GM12891 (cell line): Measurements from ENCODE around the gene KASH5.

ENCODE experiments used
- POLR2A ChIP-seq: IDR thresholded peaks from 2 replicates; pipeline ENCODE4 v1.6.1; 2011; ENCODE audit warnings: low read depth, low read length, control low read depth
- POLR2AphosphoS5 ChIP-seq: IDR thresholded peaks from 2 replicates; pipeline ENCODE4 v1.6.1; 2011; ENCODE audit warnings: low read depth, low read length, control low read depth
- SPI1 ChIP-seq: IDR thresholded peaks from 2 replicates; pipeline ENCODE4 v1.6.1; 2011; ENCODE audit warnings: low read depth, low read length, control low read depth
- TAF1 ChIP-seq: IDR thresholded peaks from 2 replicates; pipeline ENCODE4 v1.6.1; 2011; ENCODE audit warnings: low read depth, low read length, control low read depth

DNA sequence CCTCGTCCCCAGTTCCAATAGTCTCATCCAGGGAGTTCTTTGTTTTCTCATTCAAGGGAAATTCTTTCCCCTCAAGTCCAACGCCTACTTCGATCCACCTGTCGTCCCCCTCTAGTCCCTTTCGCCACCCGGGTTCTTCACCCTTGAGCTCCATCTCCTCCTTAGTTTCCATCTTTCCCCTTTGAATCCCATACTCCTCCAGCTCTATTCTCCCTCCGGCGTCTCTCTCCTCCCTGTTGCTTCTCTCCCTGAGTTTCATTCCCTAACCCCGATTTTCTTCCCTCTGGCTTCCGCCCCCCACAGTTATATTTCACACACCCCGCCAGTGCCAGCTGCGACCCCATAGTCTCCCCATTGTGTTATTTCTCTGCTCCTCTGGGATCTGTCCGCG is 53.9 kb downstream of the KASH5 start:
- TF ChIP-seq POLR2A (no peak), TAF1 (no peak), SPI1 (no peak), POLR2AphosphoS5 (no peak)
